HEK293 (cell line): ENCODE measurements around the gene MYO7B.

Experiments used
- CTCF ChIP-seq: fragments of 450-650 bp; formaldehyde crosslinking; IDR thresholded peaks from 2 replicates; pipeline ENCODE4 v1.5.1; 2016; ENCODE audit warnings: missing biosample characterization, missing genetic modification characterization
- YY2 ChIP-seq: fragments of 450-650 bp; formaldehyde crosslinking; IDR thresholded peaks from 2 replicates; pipeline ENCODE4 v1.5.1; 2016; ENCODE audit warnings: missing biosample characterization, missing genetic modification characterization
- ZNF157 ChIP-seq: fragments of 450-650 bp; formaldehyde crosslinking; IDR thresholded peaks from 2 replicates; pipeline ENCODE4 v1.5.1; 2016; ENCODE audit warnings: missing biosample characterization, missing genetic modification characterization
- ZNF274 ChIP-seq, 2 experiments: fragments of 200-500 bp in 1 of 2; fragments of 450-650 bp in 1 of 2; sonication (Bioruptor generic) in 1 of 2; formaldehyde crosslinking in 1 of 2; IDR thresholded peaks; 2 replicates each; pipeline versions ENCODE4 v1.5.1 to v1.6.1; 2014 to 2016; ENCODE audit warnings: borderline replicate concordance in 1 of 2, inconsistent platforms in 1 of 2, low read length in 1 of 2, missing biosample characterization in 1 of 2, missing genetic modification characterization in 1 of 2
- ZNF362 ChIP-seq: fragments of 450-650 bp; formaldehyde crosslinking; IDR thresholded peaks from 2 replicates; pipeline ENCODE4 v1.5.1; 2016; ENCODE audit warnings: missing biosample characterization, missing genetic modification characterization
- ZNF585B ChIP-seq: fragments of 450-650 bp; formaldehyde crosslinking; IDR thresholded peaks from 2 replicates; pipeline ENCODE4 v1.5.1; 2016; ENCODE audit warnings: missing biosample characterization, missing genetic modification characterization
- TF ChIP-seq, protein P1 (sequence below): fragments of 450-650 bp; formaldehyde crosslinking; conservative IDR thresholded peaks from 2 replicates; pipeline ENCODE4 v1.5.1; 2016; ENCODE audit warnings: low read depth, missing biosample characterization, missing genetic modification characterization
- TF ChIP-seq, protein P2 (sequence below): fragments of 450-650 bp; formaldehyde crosslinking; IDR thresholded peaks from 2 replicates; pipeline ENCODE4 v1.5.1; 2016; ENCODE audit warnings: missing biosample characterization, missing genetic modification characterization

- TF ChIP-seq, protein P1, sequence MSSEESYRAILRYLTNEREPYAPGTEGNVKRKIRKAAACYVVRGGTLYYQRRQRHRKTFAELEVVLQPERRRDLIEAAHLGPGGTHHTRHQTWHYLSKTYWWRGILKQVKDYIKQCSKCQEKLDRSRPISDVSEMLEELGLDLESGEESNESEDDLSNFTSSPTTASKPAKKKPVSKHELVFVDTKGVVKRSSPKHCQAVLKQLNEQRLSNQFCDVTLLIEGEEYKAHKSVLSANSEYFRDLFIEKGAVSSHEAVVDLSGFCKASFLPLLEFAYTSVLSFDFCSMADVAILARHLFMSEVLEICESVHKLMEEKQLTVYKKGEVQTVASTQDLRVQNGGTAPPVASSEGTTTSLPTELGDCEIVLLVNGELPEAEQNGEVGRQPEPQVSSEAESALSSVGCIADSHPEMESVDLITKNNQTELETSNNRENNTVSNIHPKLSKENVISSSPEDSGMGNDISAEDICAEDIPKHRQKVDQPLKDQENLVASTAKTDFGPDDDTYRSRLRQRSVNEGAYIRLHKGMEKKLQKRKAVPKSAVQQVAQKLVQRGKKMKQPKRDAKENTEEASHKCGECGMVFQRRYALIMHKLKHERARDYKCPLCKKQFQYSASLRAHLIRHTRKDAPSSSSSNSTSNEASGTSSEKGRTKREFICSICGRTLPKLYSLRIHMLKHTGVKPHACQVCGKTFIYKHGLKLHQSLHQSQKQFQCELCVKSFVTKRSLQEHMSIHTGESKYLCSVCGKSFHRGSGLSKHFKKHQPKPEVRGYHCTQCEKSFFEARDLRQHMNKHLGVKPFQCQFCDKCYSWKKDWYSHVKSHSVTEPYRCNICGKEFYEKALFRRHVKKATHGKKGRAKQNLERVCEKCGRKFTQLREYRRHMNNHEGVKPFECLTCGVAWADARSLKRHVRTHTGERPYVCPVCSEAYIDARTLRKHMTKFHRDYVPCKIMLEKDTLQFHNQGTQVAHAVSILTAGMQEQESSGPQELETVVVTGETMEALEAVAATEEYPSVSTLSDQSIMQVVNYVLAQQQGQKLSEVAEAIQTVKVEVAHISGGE, result no peak
- TF ChIP-seq CTCF (tag by site-specific recombination), result no peak
- no peak for TF ChIP-seq ZNF157 (tag by site-specific recombination)
- no peak for TF ChIP-seq ZNF274 (IDR thresholded peaks at IDR 0.05; ENCODE audit: low read length)
- TF ChIP-seq ZNF274 (tag by site-specific recombination; IDR thresholded peaks at IDR 0.05; ENCODE audit: borderline replicate concordance), result no peak
- no peak for TF ChIP-seq YY2 (tag by site-specific recombination)
- no peak for TF ChIP-seq ZNF362
- TF ChIP-seq, protein P2, sequence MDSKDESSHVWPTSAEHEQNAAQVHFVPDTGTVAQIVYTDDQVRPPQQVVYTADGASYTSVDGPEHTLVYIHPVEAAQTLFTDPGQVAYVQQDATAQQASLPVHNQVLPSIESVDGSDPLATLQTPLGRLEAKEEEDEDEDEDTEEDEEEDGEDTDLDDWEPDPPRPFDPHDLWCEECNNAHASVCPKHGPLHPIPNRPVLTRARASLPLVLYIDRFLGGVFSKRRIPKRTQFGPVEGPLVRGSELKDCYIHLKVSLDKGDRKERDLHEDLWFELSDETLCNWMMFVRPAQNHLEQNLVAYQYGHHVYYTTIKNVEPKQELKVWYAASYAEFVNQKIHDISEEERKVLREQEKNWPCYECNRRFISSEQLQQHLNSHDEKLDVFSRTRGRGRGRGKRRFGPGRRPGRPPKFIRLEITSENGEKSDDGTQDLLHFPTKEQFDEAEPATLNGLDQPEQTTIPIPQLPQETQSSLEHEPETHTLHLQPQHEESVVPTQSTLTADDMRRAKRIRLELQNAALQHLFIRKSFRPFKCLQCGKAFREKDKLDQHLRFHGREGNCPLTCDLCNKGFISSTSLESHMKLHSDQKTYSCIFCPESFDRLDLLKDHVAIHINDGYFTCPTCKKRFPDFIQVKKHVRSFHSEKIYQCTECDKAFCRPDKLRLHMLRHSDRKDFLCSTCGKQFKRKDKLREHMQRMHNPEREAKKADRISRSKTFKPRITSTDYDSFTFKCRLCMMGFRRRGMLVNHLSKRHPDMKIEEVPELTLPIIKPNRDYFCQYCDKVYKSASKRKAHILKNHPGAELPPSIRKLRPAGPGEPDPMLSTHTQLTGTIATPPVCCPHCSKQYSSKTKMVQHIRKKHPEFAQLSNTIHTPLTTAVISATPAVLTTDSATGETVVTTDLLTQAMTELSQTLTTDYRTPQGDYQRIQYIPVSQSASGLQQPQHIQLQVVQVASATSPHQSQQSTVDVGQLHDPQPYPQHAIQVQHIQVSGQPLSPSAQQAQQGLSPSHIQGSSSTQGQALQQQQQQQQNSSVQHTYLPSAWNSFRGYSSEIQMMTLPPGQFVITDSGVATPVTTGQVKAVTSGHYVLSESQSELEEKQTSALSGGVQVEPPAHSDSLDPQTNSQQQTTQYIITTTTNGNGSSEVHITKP (tag by site-specific recombination), result no peak
- TF ChIP-seq ZNF585B, result no peak
Measured at GRCh38 chr2:127618551-127619202, 83.2 kb downstream of the MYO7B start.
